SK-N-MC (cell line): Measurements from ENCODE around the gene NOC2L.
A peak's percentile ranks its signal among the peaks of the same experiment; 100 is the strongest.

Source experiments
- DNase-seq: peaks from one replicate; pipeline ENCODE4 v3.0.0-alpha.2; 2011; ENCODE audit warnings: low read depth, low spot score
- H3K27ac ChIP-seq: fragments of 200-600 bp; sonication (generic); 2 replicates; pipeline ENCODE4 v1.5.1; 2016; ENCODE audit warnings: mixed run types
- H3K36me3 ChIP-seq: fragments of 200-600 bp; sonication (generic); 2 replicates; pipeline ENCODE4 v1.6.1; 2017; ENCODE audit warnings: antibody characterized with exemption, low read length, mixed read lengths; ENCODE audit not compliant: insufficient read depth
- H3K4me3 ChIP-seq: fragments of 200-600 bp; sonication (generic); 2 replicates; pipeline ENCODE4 v1.5.1; 2016
- H3K9ac ChIP-seq: fragments of 200-600 bp; sonication (generic); 2 replicates; pipeline ENCODE4 v1.8.0; 2017; ENCODE audit warnings: mixed run types, mixed read lengths; ENCODE audit not compliant: insufficient read length
- H3K9me3 ChIP-seq: fragments of 200-600 bp; sonication (generic); 2 replicates; pipeline ENCODE4 v1.6.1; 2017; ENCODE audit warnings: low read depth, mild to moderate bottlenecking, antibody characterized with exemption, low read length, moderate library complexity, mixed read lengths
- EZH2 ChIP-seq: fragments of 200-600 bp; sonication (generic); IDR thresholded peaks from one replicate; pipeline ENCODE4 v1.6.1; 2017; ENCODE audit warnings: antibody characterized with exemption
- FOXP2 ChIP-seq: optimal IDR thresholded peaks from 2 replicates; pipeline ENCODE3; 2011; ENCODE audit warnings: mild to moderate bottlenecking, moderate library complexity; ENCODE audit not compliant: insufficient read depth; ENCODE audit errors: extremely low read length, control extremely low read depth
- POLR2AphosphoS5 ChIP-seq: IDR thresholded peaks from 2 replicates; pipeline ENCODE4 v1.6.1; 2012; ENCODE audit warnings: mild to moderate bottlenecking, low read depth, low read length, borderline replicate concordance

NOC2L gene

GRCh38 chr1:964691-965525 lies 5.9 kb upstream of the NOC2L start:
- Histone ChIP-seq H3K4me3 (no peak overlapping the region), H3K9me3 (no peaks in the 10 kb centered on the region), H3K36me3 (peaks cover 12% of the 10 kb centered on the region; the same call in 1 of the 2 replicates), H3K9ac (no peak overlapping the region), H3K27ac (no peak overlapping the region)
- no peak for DNase-seq
- TF ChIP-seq FOXP2 (no peak), POLR2AphosphoS5 (no peak), EZH2 (no peak)

- Histone ChIP-seq H3K36me3 (peaks cover 12% of the 10 kb centered on the region; the same call in 1 of the 2 replicates), H3K4me3 (no peak overlapping the region), H3K9me3 (no peaks in the 10 kb centered on the region), H3K27ac (no peak overlapping the region), H3K9ac (no peak overlapping the region)
- TF ChIP-seq FOXP2 (no peak), EZH2 (no peak), POLR2AphosphoS5 (no peak)
- no peak for DNase-seq
Measured at GRCh38 chr1:963746-964525, 4.9 kb upstream of the NOC2L start.

GRCh38 chr1:963301-963651 lies 4.2 kb upstream of the NOC2L start:
- Histone ChIP-seq H3K27ac (no peak overlapping the region), H3K9me3 (no peaks in the 10 kb centered on the region), H3K36me3 (peaks cover 12% of the 10 kb centered on the region; the same call in 1 of the 2 replicates), H3K9ac (no peak overlapping the region), H3K4me3 (no peak overlapping the region)
- no peak for TF ChIP-seq EZH2
- no peak for TF ChIP-seq FOXP2
- TF ChIP-seq POLR2AphosphoS5: no peak
- no peak for DNase-seq

- Histone ChIP-seq H3K9ac (no peak overlapping the region), H3K9me3 (no peaks in the 10 kb centered on the region), H3K4me3 (no peak overlapping the region), H3K27ac (no peak overlapping the region), H3K36me3 (peaks cover 15% of the 10 kb centered on the region)
- TF ChIP-seq POLR2AphosphoS5: no peak
- TF ChIP-seq EZH2: no peak
- no peak for TF ChIP-seq FOXP2
- no peak for DNase-seq
Measured at GRCh38 chr1:962381-963300, 3.6 kb upstream of the NOC2L start.

GRCh38 chr1:961132-961669 lies 2.1 kb upstream of the NOC2L start:
- H3K27ac ChIP-seq: no peak overlapping the region
- H3K9ac ChIP-seq: peak overlapping the region; percentile 73
- no peak for TF ChIP-seq EZH2
- TF ChIP-seq FOXP2: no peak
- no peak for DNase-seq
- H3K4me3 ChIP-seq: peak overlapping the region; percentile 78
- H3K36me3 ChIP-seq: peaks cover 29% of the 10 kb centered on the region
- no peaks in the 10 kb centered on the region for H3K9me3 ChIP-seq

GRCh38 chr1:960363-961131 lies 1.5 kb upstream of the NOC2L start, which contains the start of gene KLHL17:
Gene KLHL17 (plus strand): TSS chr1:960584. CDS start chr1:960694, 110 bp downstream.
- TF ChIP-seq FOXP2 (no peak), POLR2AphosphoS5 (peak; percentile 50; the same call in 1 of the 2 replicates)
- Histone ChIP-seq H3K27ac (peak within 1 kb of the TSS; percentile 50; the same call in 1 of the 2 replicates), H3K9ac (peak within 1 kb of the TSS; percentile 73), H3K36me3 (peaks cover 36% of the 10 kb centered on the region), H3K4me3 (peak within 1 kb of the TSS; percentile 78), H3K9me3 (no peaks in the 10 kb centered on the region)
- DNase-seq: no peak

- Histone ChIP-seq H3K27ac (peak overlapping the region; percentile 50; the same call in 1 of the 2 replicates), H3K4me3 (peak overlapping the region; percentile 78), H3K36me3 (peaks cover 43% of the 10 kb centered on the region), H3K9ac (peak overlapping the region; percentile 73), H3K9me3 (no peaks in the 10 kb centered on the region)
- DNase-seq: no peak
- TF ChIP-seq POLR2AphosphoS5 (no peak), EZH2 (no peak), FOXP2 (no peak)
Measured at GRCh38 chr1:959731-960362, 791 bp upstream of the NOC2L start.
